C4-2B (cell line): ENCODE data around the gene TBX2.

ENCODE experiments used
- H3K27ac ChIP-seq: fragments of 450-650 bp; 2 replicates; pipeline ENCODE4 v1.5.1; 2017
- ZFX ChIP-seq: fragments of 450-650 bp; IDR thresholded peaks from 2 replicates; pipeline ENCODE4 v1.6.1; 2017
- TF ChIP-seq, protein P1 (sequence below): fragments of 450-650 bp; conservative IDR thresholded peaks from 2 replicates; pipeline ENCODE4 v1.5.1; 2017; ENCODE audit warnings: mild to moderate bottlenecking

TBX2 gene

GRCh38 chr17:61390479-61390791 is 9.2 kb upstream of the TBX2 start:
- no peak overlapping the region for H3K27ac ChIP-seq
- TF ChIP-seq, protein P1, sequence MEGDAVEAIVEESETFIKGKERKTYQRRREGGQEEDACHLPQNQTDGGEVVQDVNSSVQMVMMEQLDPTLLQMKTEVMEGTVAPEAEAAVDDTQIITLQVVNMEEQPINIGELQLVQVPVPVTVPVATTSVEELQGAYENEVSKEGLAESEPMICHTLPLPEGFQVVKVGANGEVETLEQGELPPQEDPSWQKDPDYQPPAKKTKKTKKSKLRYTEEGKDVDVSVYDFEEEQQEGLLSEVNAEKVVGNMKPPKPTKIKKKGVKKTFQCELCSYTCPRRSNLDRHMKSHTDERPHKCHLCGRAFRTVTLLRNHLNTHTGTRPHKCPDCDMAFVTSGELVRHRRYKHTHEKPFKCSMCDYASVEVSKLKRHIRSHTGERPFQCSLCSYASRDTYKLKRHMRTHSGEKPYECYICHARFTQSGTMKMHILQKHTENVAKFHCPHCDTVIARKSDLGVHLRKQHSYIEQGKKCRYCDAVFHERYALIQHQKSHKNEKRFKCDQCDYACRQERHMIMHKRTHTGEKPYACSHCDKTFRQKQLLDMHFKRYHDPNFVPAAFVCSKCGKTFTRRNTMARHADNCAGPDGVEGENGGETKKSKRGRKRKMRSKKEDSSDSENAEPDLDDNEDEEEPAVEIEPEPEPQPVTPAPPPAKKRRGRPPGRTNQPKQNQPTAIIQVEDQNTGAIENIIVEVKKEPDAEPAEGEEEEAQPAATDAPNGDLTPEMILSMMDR, result no peak
- TF ChIP-seq ZFX, result no peak

GRCh38 chr17:61391595-61392291 is 7.9 kb upstream of the TBX2 start:
- no peak overlapping the region for H3K27ac ChIP-seq
- no peak for TF ChIP-seq ZFX
- TF ChIP-seq, protein P1, result no peak

DNA sequence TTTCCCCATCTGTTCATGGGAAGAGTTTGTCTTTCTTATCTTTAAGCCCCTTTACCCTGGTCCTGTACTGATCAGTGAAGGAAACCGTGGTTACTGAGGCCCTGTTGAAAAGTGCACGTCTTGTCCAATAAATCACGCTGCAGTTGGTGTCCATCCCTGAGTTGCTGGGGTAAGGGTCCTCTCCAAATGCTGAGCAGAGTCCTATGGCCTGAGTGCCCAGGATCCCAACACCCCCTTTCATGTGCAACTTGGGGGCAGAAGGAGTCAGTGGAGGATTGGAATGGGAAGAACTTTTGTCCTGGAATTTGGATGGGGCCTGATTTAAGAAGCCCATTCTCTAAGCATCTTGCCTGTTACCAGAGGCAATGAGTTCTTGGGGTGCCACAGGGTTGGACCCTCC is 7.0 kb upstream of the TBX2 start:
- TF ChIP-seq ZFX, result no peak
- TF ChIP-seq, protein P1, result no peak

GRCh38 chr17:61393550-61393903 is 6.1 kb upstream of the TBX2 start:
- no peak overlapping the region for H3K27ac ChIP-seq
- TF ChIP-seq, protein P1, result peak; percentile 53
- TF ChIP-seq ZFX, result no peak

More for the DNA sequence above, 7.0 kb upstream of the TBX2 start:
- H3K27ac ChIP-seq, result no peak overlapping the region

DNA sequence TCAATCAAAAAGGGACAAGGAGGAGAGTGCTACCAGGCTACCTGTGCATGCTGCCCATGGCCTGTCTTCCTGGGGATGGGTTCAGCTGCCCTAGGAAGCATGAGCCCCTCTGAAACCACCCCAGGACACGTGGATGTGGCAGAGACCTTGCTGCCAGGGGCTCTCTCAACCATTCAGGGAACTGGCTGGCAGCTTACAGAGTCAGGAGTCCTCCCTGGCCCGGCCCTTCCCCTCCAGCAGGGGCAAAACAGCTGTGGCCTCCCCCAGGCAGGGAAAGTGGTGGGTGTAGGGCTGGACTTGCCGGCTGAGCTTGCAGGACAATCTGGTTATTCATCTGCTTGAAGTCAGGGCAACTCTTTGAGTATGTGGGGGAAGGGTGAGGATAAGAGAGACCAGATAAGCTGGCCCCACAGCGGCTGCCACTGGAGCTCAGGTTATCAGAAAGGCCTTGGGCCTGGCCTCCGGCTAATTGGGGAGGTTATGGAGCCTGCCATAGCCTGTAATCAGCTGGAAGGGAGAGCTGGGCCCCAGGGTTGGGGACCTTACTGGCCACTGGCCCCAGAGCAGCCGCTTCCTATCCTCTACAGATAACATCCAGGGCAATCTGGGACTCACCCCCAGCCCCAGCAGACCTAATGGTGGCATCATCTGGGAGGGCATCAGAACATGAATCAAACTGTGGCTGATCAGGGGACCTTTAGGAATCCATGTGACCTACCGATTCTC is 5.6 kb upstream of the TBX2 start:
- TF ChIP-seq, protein P1, result peak; percentile 26; the same call in 1 of the 2 replicates
- TF ChIP-seq ZFX, result no peak
- no peak overlapping the region for H3K27ac ChIP-seq

DNA sequence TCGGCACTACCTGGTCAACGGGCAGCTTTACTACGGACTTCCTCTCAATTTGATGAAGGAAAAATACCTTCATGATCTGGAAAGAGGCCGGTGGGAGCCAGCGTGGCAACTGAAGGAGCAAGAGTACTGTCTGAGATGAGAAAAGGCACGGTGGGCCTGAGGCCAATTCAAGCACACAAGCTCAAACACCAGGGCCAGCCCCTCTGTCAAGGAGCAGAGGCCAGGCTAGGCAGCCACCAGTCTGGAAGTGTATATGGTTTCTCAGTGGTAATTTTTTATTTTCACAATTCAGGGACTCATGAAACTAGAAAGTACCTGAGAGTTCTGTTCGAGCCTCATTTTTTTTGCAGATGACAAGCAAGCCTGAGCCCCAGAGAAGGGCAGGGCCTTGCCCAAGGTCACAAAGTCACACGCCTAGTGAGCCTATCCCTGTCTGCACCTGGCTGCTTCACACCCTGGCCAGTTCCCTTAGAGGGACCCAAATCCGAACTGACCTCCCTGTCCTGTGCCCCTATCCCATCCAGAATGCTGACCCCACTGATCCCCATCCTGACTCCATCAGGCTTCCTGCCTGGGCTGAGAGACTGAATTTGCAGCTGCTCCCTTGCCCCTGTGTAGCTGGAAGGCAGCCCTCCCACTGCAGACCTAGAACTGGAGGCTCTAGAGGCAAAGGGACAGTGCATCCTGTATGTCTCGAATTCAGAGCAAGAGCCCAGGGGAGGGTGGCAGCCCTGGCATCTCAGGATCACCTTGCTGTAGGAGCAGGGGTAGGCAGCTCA is 4.8 kb upstream of the TBX2 start:
- no peak for TF ChIP-seq ZFX
- TF ChIP-seq, protein P1, result no peak
- no peak overlapping the region for H3K27ac ChIP-seq
